Astrocyte of the hippocampus (primary cell): Measurements from ENCODE around the gene PHC1.
"Not testable (repeated sequence)": the region's sequence is repeated elsewhere in the genome, so short reads cannot be mapped to it uniquely, and the experiment has no call there.

ENCODE experiments used
- DNase-seq: peaks from one replicate; pipeline ENCODE4 v3.0.0; 2011; ENCODE audit warnings: low read depth, low spot score

PHC1 gene

GRCh38 chr12:8911606-8912268 lies 2.6 kb upstream of the PHC1 start:
- DNase-seq, result no peak

- DNase-seq, result no peak
These were observed 1.4 kb upstream of the PHC1 start for GRCh38 chr12:8912914-8913313.

- peak; percentile 5 for DNase-seq
These were observed 642 bp upstream of the PHC1 start for GRCh38 chr12:8913702-8914032.

GRCh38 chr12:8914716-8915526 lies 612 bp downstream of the PHC1 start:
- peak; percentile 71 for DNase-seq

GRCh38 chr12:8916154-8916553 lies 1.8 kb downstream of the PHC1 start:
- DNase-seq, result no peak

- DNase-seq, result no peak
These were observed 2.7 kb downstream of the PHC1 start for GRCh38 chr12:8917031-8917430.

GRCh38 chr12:8917751-8918150 lies 3.4 kb downstream of the PHC1 start:
- DNase-seq, result no peak

GRCh38 chr12:8919643-8920042 lies 5.3 kb downstream of the PHC1 start:
- not testable (repeated sequence) for DNase-seq

- no peak for DNase-seq
These were observed 8.2 kb downstream of the PHC1 start for GRCh38 chr12:8922544-8922943.

- DNase-seq, result not testable (repeated sequence)
These were observed 16.5 kb downstream of the PHC1 start for GRCh38 chr12:8930655-8931323.

GRCh38 chr12:8932464-8932863 lies 18.2 kb downstream of the PHC1 start:
- not testable (repeated sequence) for DNase-seq

- not testable (repeated sequence) for DNase-seq
These were observed 19.8 kb downstream of the PHC1 start for GRCh38 chr12:8934080-8934479.

GRCh38 chr12:8936735-8937134 lies 22.4 kb downstream of the PHC1 start:
- no peak for DNase-seq

GRCh38 chr12:8937842-8938442 lies 23.6 kb downstream of the PHC1 start:
- not testable (repeated sequence) for DNase-seq

GRCh38 chr12:8941691-8942478 lies 27.6 kb downstream of the PHC1 start:
- no peak for DNase-seq

GRCh38 chr12:8943565-8944186 lies 29.4 kb downstream of the PHC1 start:
- no peak for DNase-seq

- no peak for DNase-seq
These were observed 32.4 kb downstream of the PHC1 start for GRCh38 chr12:8946733-8947132.

GRCh38 chr12:8947737-8948136 lies 33.4 kb downstream of the PHC1 start:
- DNase-seq, result no peak

GRCh38 chr12:8948701-8949341 lies 34.5 kb downstream of the PHC1 start:
- DNase-seq, result peak; percentile 28
